GM12872 (cell line): ENCODE measurements around the gene FKBP8.

Source experiments
- TF ChIP-seq, protein P1 (sequence below): IDR thresholded peaks from 3 replicates; pipeline ENCODE4 v1.5.1; 2011; ENCODE audit warnings: low read depth, mild to moderate bottlenecking, low read length, moderate library complexity; ENCODE audit not compliant: insufficient read depth

FKBP8 gene

DNA sequence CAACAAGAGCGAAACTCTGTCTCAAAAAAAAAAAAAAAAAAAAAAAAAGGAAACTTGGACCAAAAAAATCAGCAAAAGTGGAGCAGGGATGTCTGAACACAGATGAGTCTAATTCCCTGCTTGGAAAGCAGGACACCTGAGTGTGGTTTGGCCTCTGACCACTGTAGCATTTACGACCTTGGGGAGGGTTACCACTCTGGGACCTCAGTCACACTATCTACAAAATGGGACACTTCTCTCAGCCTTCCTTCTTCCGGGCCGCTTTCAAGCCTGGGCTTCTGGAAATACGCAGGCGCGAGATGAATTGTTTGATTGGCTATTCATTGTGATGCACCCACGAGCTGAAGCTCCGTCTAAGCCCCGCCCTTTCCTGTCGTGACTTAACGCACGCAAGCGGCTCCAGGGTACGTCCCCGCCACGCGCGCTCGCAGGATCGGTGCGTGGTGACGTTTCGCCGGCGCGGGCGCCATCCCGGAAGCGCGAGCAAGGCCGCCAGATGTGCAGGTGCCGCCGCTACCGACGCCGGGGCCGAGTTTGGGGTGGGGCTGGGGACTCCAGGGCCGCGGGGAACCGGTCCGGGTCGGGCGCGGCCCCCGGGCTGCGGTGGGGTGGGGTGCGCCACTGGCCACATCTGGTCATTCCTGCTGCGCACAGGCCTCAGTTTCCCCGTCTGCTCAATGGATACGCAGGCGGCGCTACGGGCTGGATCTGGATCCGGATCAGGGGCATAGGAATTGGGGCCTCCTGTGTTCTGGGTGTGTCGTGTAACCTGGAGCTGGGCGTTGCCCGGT is 14.2 kb upstream of the FKBP8 start, which contains the start of gene KXD1:
Gene KXD1 (plus strand): TSS at position 460 of the 791 bp plus-strand sequence. CDS start 4,187 bp downstream, outside the sequence.
- TF ChIP-seq, protein P1, sequence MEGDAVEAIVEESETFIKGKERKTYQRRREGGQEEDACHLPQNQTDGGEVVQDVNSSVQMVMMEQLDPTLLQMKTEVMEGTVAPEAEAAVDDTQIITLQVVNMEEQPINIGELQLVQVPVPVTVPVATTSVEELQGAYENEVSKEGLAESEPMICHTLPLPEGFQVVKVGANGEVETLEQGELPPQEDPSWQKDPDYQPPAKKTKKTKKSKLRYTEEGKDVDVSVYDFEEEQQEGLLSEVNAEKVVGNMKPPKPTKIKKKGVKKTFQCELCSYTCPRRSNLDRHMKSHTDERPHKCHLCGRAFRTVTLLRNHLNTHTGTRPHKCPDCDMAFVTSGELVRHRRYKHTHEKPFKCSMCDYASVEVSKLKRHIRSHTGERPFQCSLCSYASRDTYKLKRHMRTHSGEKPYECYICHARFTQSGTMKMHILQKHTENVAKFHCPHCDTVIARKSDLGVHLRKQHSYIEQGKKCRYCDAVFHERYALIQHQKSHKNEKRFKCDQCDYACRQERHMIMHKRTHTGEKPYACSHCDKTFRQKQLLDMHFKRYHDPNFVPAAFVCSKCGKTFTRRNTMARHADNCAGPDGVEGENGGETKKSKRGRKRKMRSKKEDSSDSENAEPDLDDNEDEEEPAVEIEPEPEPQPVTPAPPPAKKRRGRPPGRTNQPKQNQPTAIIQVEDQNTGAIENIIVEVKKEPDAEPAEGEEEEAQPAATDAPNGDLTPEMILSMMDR: no peak

DNA sequence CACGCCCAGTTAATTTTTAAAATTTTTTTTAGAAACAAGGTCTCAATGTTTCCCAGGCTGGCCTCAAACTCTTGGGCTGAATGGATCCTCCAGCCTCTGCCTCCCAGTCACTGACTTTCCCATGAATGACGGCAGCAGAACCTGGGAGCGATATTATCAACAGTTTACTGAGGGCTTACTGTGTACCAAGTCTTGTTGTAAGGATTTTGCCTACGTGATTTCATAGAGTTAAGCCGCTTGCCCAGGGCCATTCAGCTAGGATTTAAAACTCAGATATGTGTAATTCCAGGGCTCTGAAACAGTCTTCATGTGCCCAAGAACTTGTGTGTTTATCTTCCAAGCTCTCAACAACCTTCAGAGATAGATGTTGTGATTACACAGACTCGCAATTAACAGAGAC is 8.3 kb upstream of the FKBP8 start:
- TF ChIP-seq, protein P1: no peak

DNA sequence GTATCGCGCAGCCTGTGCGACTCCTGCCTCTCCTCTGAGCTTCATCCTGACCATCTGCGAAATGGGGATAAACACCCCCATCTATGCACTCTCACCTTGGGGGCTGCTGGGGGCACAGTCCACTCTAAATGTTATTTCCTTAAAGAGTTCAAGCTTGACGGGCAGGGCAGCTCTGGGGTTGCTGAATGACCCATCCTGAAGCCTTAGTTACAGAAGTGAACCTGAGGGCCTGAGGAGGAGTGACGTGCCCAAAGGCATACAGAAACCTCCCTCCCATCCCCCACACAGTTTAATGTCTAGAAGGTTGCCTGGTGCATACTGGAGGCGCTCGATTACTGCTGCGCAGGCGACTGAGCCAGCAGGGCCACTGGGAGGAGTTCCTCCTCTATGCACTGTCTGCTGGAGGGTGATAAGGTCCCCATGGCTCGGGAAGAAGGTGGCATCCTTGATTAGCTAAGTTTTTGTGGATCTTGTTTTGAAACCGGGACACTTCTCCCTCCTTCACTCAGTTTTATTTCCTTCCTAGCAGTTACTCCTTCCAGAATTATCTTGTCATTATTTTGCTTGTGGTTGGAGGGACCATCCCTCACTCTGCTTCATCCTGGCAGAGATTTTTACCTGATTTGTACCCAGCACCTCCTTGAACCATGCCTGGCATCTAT is 572 bp upstream of the FKBP8 start:
- TF ChIP-seq, protein P1: 0 out of 3 replicates have a peak, but pooled peaks have one; percentile 17

DNA sequence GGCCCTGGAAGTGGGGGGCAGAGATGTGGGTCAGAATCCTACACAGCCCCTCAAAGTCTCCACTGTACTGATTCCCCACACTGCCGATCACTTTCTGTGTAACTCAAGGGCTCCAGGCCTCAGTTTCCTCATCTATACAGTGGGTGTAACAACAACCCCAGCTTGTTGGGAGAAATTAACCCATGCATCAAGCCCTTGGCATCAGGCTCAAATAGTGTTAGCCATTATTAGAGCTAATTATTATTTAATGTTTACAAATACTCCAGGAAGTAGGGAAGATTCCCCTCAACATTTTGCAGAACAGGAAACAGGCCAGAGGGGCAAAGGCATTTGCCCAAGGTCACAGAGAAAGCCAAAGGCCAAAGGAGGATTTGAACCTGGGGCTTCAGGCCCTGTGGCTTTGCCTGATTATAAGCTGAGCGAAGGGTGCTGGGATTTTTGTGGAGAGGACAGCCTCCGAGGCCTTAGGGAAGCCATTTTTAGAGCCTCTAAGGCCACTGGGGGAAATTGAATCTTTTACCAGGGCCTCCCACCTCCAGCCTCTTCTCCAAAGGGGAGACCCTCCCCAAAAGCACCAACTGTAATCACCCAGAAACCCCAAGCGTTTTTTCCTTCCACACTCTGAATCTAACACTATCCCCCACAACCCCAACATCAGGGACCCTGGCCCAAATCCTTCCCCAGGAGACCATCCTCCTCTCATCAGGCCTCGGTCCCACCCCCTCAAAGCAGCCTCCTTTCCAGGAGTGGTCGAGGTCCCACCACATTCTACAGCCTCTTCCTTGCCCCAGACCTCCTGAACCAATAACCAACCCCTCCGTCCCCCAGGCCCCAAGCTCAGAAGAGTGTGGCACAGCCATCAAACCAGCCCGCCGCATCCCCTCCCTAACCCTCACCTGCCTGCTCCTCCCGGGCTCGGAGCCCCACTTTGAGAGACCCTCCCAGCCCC is 1.1 kb downstream of the FKBP8 start:
- TF ChIP-seq, protein P1: no peak

DNA sequence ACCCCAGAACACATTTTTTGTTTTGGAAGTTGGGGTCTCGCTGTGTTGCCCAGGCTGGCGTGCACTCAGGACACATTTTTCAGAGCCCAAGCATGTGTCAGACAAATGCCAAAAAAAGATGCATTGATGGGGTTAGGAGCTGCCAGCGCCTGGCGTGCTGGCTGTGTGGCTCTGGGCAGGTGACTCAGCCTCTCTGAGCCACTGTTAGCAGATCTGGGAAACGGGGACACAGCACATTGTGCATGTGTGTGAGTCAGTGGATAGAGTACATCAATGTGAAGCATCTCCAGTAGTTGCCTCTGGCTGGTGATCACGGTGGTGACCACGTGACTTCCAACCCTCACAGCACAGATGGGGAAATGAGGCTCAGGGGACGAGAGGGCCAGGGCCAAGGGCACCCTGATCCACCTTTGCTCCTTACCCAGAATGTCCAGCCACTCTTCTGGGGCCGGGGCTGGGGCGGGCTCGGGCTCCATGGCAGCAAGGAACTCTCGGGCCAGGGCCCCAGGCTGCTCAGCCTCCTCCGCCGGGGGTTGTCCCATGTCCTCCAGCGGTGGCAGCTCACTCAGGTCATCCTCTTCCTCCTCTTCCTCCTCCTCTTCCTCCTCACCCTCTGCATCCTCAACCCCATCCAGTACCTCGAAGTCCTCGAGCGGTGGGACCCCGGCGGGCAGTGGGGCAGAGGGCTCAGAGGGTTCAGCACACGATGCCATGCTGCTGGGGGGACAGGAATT is 1.9 kb downstream of the FKBP8 start:
- TF ChIP-seq, protein P1: no peak

DNA sequence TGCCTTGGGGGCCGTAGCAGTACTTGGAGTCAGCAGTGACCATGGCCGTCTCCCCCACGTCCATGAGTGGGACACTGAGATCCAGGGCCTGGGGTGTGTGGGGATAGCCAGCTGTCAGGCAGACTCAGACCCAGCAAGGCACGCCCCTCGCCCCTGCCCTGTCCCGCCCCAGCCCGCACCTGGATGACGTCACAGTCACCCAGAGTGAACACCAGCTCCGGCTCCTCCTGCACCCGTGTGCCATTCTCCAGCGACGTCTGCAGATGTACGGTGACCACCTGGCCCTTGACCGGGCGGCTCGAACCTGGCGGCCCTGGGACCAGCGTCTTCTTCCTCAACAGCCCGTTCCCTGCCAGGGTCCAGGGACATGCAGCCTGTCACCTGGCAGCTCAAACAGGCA is 4.0 kb downstream of the FKBP8 start:
- TF ChIP-seq, protein P1: no peak

DNA sequence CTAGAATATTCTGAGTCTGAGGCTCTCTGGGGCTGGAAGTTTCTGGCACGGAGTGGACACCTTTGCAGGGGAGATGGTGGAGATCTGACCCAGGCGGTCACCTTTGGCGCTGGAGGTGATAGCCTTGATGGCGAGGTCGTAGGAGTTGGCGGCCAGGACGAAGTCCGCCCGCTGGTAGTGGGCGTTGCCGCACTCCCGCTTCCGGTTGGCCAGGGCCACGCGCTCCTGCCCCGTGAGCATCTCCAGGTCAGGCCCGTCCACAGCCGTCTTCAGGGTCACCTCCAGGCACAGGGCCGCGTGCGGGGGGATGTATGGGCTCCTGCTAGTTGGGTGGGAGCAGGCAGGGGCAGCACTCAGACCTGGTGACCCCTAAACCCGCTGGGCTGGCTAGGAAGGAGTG is 5.3 kb downstream of the FKBP8 start:
- TF ChIP-seq, protein P1: no peak
